ENCODE data around the gene KRT12. TPM values are rescaled to one million over a fixed set of nuclear protein-coding genes. Genes with fewer than 3 reads are reported as not detected.
"Not testable (repeated sequence)": the region's sequence is repeated elsewhere in the genome, so short reads cannot be mapped to it uniquely, and the experiment has no call there.

The KRT12 gene
- total and polyA plus RNA-seq, 12 donors: not detected

- ATAC-seq (no peak), DNase-seq (no peak)
- TF ChIP-seq, protein P1, sequence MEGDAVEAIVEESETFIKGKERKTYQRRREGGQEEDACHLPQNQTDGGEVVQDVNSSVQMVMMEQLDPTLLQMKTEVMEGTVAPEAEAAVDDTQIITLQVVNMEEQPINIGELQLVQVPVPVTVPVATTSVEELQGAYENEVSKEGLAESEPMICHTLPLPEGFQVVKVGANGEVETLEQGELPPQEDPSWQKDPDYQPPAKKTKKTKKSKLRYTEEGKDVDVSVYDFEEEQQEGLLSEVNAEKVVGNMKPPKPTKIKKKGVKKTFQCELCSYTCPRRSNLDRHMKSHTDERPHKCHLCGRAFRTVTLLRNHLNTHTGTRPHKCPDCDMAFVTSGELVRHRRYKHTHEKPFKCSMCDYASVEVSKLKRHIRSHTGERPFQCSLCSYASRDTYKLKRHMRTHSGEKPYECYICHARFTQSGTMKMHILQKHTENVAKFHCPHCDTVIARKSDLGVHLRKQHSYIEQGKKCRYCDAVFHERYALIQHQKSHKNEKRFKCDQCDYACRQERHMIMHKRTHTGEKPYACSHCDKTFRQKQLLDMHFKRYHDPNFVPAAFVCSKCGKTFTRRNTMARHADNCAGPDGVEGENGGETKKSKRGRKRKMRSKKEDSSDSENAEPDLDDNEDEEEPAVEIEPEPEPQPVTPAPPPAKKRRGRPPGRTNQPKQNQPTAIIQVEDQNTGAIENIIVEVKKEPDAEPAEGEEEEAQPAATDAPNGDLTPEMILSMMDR (IDR thresholded peaks at IDR 0.05): no peak
- intact Hi-C loops (cut with DNase I): no loop called here
- Histone ChIP-seq H3K36me3 (no peaks in the 10 kb centered on the region), H3K4me3 (no peak overlapping the region), H3K27me3 (peaks cover 0 to 19% (median 7%) of the 10 kb centered on the region in 7 donors), H3K27ac (no peak overlapping the region), H3K9me3 (no peaks in the 10 kb centered on the region), H3K4me1 (no peaks in the 10 kb centered on the region)
- 88 to 91% methylated on average over 14 of the region's 14 CpGs for WGBS, 2 donors
These were observed 2.2 kb downstream of the KRT12 start for GRCh38 chr17:40864661-40865390.

DNA sequence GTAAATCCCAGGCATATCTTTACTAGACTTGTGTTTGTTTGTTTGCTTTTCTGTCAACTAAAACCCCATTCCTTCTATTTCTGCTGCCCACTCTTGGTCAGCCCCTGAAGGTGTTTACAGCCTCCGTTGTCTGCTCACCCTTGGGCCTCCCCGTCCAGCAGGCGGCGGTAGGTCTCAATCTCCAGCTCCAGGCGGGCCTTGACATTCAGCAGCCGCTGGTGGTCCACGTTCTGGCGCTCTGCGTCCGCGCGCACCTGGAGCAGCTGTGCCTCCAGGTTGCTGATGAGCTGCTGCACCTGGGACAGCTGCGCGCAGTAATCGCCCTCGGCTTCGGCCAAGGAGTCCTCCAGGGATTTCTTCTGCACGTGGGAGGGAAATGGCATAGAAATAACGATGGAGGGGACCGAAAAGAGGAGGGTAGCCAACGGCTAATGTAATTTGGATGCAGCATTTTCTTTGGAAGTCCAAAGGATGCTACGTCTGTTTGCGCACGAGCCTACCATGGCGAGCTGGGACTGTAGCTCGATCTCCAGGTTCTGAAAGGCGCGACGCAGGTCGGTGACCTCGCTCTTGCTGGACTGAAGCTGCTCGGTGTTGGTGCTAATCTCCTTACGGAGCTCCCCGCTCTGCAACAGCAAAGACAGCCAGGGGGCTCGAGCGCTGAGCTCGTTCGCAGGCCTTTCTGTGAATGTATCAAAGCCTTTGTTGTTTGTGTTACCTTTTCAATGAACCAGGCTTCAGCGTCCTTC, 3.9 kb downstream of the KRT12 start:
- H3K27me3 ChIP-seq: peaks cover 0 to 17% (median 7%) of the 10 kb centered on the region in 7 donors
- ATAC-seq (no peak), DNase-seq (peak in 1 of 2 donors; percentile 12)
- H3K4me3 ChIP-seq: no peak overlapping the region
- 46 to 51% methylated on average over 39 of the region's 39 CpGs for WGBS, 2 donors
- no peaks in the 10 kb centered on the region for H3K9me3 ChIP-seq
- H3K4me1 ChIP-seq: no peaks in the 10 kb centered on the region
- no peaks in the 10 kb centered on the region for H3K36me3 ChIP-seq
- H3K27ac ChIP-seq: no peak overlapping the region
- TF ChIP-seq, protein P1 (IDR thresholded peaks at IDR 0.05): peak in 3 of 9 donors; percentile 5 to 17 (median 17)
- intact Hi-C loops (cut with DNase I): no loop called here

DNA sequence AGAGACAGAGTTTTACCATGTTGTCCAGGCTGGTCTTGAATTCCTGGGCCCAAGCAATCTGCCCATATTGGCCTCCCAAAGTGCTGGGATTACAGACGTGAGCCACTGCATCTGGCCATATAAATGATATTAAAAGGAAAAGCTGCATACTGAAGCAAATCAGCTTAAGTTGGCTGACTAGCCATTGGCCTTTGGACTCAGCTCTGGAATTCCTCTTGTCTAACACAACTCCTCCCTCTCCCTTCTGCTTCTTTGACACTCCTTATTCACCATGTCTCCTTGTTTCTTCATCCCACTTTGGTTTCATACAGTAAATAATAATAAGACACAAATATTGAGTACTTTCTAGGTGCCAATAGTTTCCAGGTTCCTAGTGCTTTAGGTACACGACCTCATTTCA, 7.5 kb downstream of the KRT12 start:
- TF ChIP-seq, protein P1 (IDR thresholded peaks at IDR 0.05): no peak

GRCh38 chr17:40858667-40859066, 8.4 kb downstream of the KRT12 start:
- Histone ChIP-seq H3K27me3 (peaks cover 0 to 14% (median 5%) of the 10 kb centered on the region in 7 donors), H3K4me1 (peaks cover 0 to 14% (median 0%) of the 10 kb centered on the region in 9 donors)
- not testable (repeated sequence) for ATAC-seq, DNase-seq, H3K9me3 ChIP-seq, H3K36me3 ChIP-seq, H3K27ac ChIP-seq, H3K4me3 ChIP-seq
- intact Hi-C loops (cut with DNase I): loop anchor here in 6 of 10 donors (5.0 kb wide), 6 partner anchors 49 to 804 kb away; no protein-coding TSS in a partner anchor
- 84 to 85% methylated on average over 2 of the region's 2 CpGs for WGBS, 2 donors

More for the DNA sequence above, 7.5 kb downstream of the KRT12 start:
- H3K9me3 ChIP-seq: no peaks in the 10 kb centered on the region
- 66 to 86% methylated on average over 2 of the region's 2 CpGs for WGBS, 2 donors
- H3K4me1 ChIP-seq: peaks cover 0 to 14% (median 0%) of the 10 kb centered on the region in 9 donors
- intact Hi-C loops (cut with DNase I): loop anchor here in 6 of 10 donors (5.0 kb wide), 6 partner anchors 48 to 803 kb away; no protein-coding TSS in a partner anchor
- no peaks in the 10 kb centered on the region for H3K36me3 ChIP-seq
- no peak overlapping the region for H3K4me3 ChIP-seq
- H3K27ac ChIP-seq: no peak overlapping the region
- ATAC-seq: no peak
- DNase-seq: no peak
- H3K27me3 ChIP-seq: peaks cover 0 to 15% (median 5%) of the 10 kb centered on the region in 7 donors

All from heart right ventricle (tissue), 16 donors.